Measurements from ENCODE around the gene LZTFL1.
A peak's percentile ranks its signal among the peaks of the same experiment; 100 is the strongest.
"Not testable (repeated sequence)": the region's sequence is repeated elsewhere in the genome, so short reads cannot be mapped to it uniquely, and the experiment has no call there.

The LZTFL1 gene

GRCh38 chr3:45861043-45861719, 19.3 kb upstream of the LZTFL1 start:
- no peak for DNase-seq (ENCODE audit: insufficient read length)
- peak; percentile 14 for FAIRE-seq
- TF ChIP-seq TAF1 (IDR thresholded peaks at IDR 0.05; ENCODE audit: borderline replicate concordance, low read depth, low read length) (no peak), POLR2A (IDR thresholded peaks at IDR 0.05; ENCODE audit: low read depth, low read length) (no peak), POLR2AphosphoS5 (IDR thresholded peaks at IDR 0.05; ENCODE audit: low read depth, low read length) (no peak)

GRCh38 chr3:45860481-45860880, 18.6 kb upstream of the LZTFL1 start:
- no peak for DNase-seq (ENCODE audit: insufficient read length)
- no peak for FAIRE-seq
- TF ChIP-seq POLR2A (IDR thresholded peaks at IDR 0.05; ENCODE audit: low read depth, low read length) (no peak), POLR2AphosphoS5 (IDR thresholded peaks at IDR 0.05; ENCODE audit: low read depth, low read length) (no peak), TAF1 (IDR thresholded peaks at IDR 0.05; ENCODE audit: borderline replicate concordance, low read depth, low read length) (no peak)

- TF ChIP-seq TAF1 (IDR thresholded peaks at IDR 0.05; ENCODE audit: borderline replicate concordance, low read depth, low read length) (no peak), POLR2A (IDR thresholded peaks at IDR 0.05; ENCODE audit: low read depth, low read length) (no peak), POLR2AphosphoS5 (IDR thresholded peaks at IDR 0.05; ENCODE audit: low read depth, low read length) (no peak)
- DNase-seq (ENCODE audit: insufficient read length) (no peak), FAIRE-seq (peak; percentile 54)
Measured at GRCh38 chr3:45858809-45859543, 17.1 kb upstream of the LZTFL1 start.

DNA sequence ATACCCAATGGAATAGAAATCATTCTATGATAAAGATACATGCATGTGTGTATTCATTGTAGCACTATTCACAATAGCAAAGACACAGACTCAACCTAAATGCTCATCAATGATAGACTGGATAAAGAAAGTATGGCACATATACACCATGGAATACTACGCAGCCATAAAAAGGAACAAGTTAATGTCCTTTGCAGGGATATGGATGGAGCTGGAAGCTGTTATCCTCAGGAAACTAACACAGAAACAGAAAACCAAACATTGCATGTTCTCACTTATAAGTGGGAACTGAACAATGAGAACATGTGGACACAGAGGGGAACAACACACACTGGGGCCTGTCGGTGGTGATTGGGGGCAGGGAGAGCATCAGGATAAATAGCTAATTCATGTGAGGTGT, 15.1 kb upstream of the LZTFL1 start:
- peak; percentile 24 for FAIRE-seq
- not testable (repeated sequence) for DNase-seq (ENCODE audit: insufficient read length)

DNA sequence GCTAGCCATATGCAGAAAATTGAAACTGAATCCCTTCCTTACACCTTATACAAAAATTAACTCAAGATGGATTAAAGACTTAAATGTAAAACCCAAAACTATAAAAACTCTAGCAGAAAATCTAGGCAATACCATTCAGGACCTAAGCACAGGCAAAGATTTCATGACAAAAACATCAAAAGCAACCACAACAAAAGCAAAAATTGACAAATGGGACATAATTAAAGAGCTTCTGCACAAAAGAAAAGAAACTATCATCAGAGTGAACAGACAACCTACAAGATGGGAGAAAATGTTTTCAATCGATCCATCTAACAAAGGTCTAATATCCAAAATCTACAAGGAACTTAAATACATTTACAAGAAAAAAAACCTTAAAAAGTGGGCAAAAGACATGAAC, 14.4 kb upstream of the LZTFL1 start:
- FAIRE-seq; DNase-seq (ENCODE audit: insufficient read length): not testable (repeated sequence)

- no peak for DNase-seq (ENCODE audit: insufficient read length)
- FAIRE-seq, result no peak
Measured at GRCh38 chr3:45852828-45853227, 10.9 kb upstream of the LZTFL1 start.

GRCh38 chr3:45848392-45848791, 6.5 kb upstream of the LZTFL1 start:
- DNase-seq (ENCODE audit: insufficient read length), result no peak
- no peak for FAIRE-seq
- no peak for TF ChIP-seq POLR2AphosphoS5 (IDR thresholded peaks at IDR 0.05; ENCODE audit: low read depth, low read length)
- no peak for TF ChIP-seq TAF1 (IDR thresholded peaks at IDR 0.05; ENCODE audit: borderline replicate concordance, low read depth, low read length)
- TF ChIP-seq POLR2A (IDR thresholded peaks at IDR 0.05; ENCODE audit: low read depth, low read length), result no peak

More at GRCh38 chr3:45852828-45853227, 10.9 kb upstream of the LZTFL1 start:
- TF ChIP-seq TAF1 (IDR thresholded peaks at IDR 0.05; ENCODE audit: borderline replicate concordance, low read depth, low read length) (no peak), POLR2AphosphoS5 (IDR thresholded peaks at IDR 0.05; ENCODE audit: low read depth, low read length) (no peak), POLR2A (IDR thresholded peaks at IDR 0.05; ENCODE audit: low read depth, low read length) (no peak)

GRCh38 chr3:45844616-45845015, 2.7 kb upstream of the LZTFL1 start:
- TF ChIP-seq POLR2AphosphoS5 (IDR thresholded peaks at IDR 0.05; ENCODE audit: low read depth, low read length), result no peak
- no peak for TF ChIP-seq TAF1 (IDR thresholded peaks at IDR 0.05; ENCODE audit: borderline replicate concordance, low read depth, low read length)
- no peak for TF ChIP-seq POLR2A (IDR thresholded peaks at IDR 0.05; ENCODE audit: low read depth, low read length)
- DNase-seq (ENCODE audit: insufficient read length) (no peak), FAIRE-seq (no peak)

DNA sequence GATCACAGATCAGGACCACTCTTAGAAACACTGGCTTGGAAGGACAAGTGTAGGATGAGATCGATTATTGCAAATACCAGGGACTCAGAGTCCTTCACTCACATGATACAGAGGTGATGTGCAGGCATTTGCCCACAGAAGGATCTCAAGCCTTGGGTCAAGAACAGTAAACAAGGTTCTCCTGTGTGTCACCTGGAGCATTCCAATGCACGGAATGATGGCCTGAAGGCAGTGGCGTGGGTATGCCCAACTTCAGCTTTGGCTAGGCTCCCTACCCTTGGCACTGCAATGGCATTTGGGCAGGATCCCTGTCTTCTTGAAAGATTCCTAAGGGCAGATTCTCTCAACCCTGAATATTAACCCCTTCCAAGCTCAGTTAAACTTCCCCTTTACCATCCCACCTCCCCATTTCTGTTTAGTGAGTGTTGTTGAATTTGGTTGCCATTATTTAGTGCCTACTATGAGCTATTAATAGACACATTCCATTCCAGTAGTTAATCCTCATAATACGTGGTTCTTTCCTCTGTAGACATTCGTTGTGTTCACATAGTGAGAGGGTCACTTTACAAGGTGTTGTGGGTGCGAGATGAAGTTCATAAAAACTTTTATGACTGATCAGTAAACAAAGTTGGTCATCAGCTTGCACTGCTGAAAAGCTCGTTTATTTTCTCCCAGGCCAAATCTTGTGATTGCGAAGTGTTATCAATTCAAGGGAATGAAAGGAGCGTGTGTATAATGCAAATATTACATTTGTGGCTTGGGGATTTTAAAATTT, 1.1 kb upstream of the LZTFL1 start:
- FAIRE-seq, result no peak
- TF ChIP-seq TAF1 (IDR thresholded peaks at IDR 0.05; ENCODE audit: borderline replicate concordance, low read depth, low read length) (no peak), POLR2AphosphoS5 (IDR thresholded peaks at IDR 0.05; ENCODE audit: low read depth, low read length) (no peak), POLR2A (IDR thresholded peaks at IDR 0.05; ENCODE audit: low read depth, low read length) (no peak)
- no peak for DNase-seq (ENCODE audit: insufficient read length)

- no peak for TF ChIP-seq TAF1 (IDR thresholded peaks at IDR 0.05; ENCODE audit: borderline replicate concordance, low read depth, low read length)
- TF ChIP-seq POLR2AphosphoS5 (IDR thresholded peaks at IDR 0.05; ENCODE audit: low read depth, low read length), result no peak
- no peak for TF ChIP-seq POLR2A (IDR thresholded peaks at IDR 0.05; ENCODE audit: low read depth, low read length)
Measured at GRCh38 chr3:45841420-45841756, 531 bp downstream of the LZTFL1 start.

DNA sequence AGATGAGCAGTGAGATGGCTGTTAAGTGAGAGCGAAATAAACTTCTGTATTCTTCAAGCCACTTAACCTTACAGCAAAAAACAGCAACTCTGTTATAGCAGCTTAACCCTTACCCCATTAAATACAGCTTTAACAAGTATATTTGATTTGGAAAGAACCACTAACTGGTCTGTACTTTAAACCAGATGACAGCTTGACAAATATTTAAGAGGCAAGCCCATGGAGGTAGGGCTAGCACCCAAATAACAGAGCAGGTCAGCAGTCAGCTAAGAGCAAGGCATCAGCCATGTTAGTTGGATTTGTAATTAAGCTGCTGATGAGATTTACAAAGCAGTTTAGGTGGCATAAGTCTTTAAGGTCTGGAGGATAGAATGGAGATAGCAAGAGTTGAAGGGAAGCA, 3.5 kb downstream of the LZTFL1 start:
- no peak for FAIRE-seq
- DNase-seq (ENCODE audit: insufficient read length), result no peak
- TF ChIP-seq POLR2AphosphoS5 (IDR thresholded peaks at IDR 0.05; ENCODE audit: low read depth, low read length), result no peak
- no peak for TF ChIP-seq POLR2A (IDR thresholded peaks at IDR 0.05; ENCODE audit: low read depth, low read length)
- no peak for TF ChIP-seq TAF1 (IDR thresholded peaks at IDR 0.05; ENCODE audit: borderline replicate concordance, low read depth, low read length)

More at GRCh38 chr3:45841420-45841756, 531 bp downstream of the LZTFL1 start:
- DNase-seq (ENCODE audit: insufficient read length) (no peak), FAIRE-seq (no peak)

GRCh38 chr3:45832699-45833098, 9.2 kb downstream of the LZTFL1 start:
- DNase-seq (ENCODE audit: insufficient read length), result no peak
- no peak for FAIRE-seq
- no peak for TF ChIP-seq TAF1 (IDR thresholded peaks at IDR 0.05; ENCODE audit: borderline replicate concordance, low read depth, low read length)
- no peak for TF ChIP-seq POLR2AphosphoS5 (IDR thresholded peaks at IDR 0.05; ENCODE audit: low read depth, low read length)

Data from GM12892 (cell line).